ENCODE results near the gene CNTD1.

DNA sequence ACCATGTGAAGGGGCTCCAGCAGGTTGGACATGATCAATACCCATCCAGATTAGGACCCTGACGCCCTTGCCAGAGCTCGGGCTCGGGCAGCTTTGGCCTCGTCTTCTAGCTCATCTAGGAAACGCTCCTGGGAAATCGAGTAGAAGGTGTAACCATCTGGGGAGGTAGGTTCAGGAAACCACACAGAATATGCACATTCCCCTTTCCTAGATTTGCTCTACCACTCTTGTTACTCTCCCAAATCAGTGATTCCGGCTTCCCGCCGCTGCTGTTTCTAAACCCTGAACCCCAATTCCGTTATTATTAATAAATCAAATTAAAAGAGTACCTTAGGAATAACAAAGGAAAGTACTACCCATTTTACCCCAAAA, 664 bp upstream of the CNTD1 start:
- TF ChIP-seq, protein P1, sequence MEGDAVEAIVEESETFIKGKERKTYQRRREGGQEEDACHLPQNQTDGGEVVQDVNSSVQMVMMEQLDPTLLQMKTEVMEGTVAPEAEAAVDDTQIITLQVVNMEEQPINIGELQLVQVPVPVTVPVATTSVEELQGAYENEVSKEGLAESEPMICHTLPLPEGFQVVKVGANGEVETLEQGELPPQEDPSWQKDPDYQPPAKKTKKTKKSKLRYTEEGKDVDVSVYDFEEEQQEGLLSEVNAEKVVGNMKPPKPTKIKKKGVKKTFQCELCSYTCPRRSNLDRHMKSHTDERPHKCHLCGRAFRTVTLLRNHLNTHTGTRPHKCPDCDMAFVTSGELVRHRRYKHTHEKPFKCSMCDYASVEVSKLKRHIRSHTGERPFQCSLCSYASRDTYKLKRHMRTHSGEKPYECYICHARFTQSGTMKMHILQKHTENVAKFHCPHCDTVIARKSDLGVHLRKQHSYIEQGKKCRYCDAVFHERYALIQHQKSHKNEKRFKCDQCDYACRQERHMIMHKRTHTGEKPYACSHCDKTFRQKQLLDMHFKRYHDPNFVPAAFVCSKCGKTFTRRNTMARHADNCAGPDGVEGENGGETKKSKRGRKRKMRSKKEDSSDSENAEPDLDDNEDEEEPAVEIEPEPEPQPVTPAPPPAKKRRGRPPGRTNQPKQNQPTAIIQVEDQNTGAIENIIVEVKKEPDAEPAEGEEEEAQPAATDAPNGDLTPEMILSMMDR (IDR thresholded peaks at IDR 0.05) = no peak
- no peak for TF ChIP-seq POLR2A (IDR thresholded peaks at IDR 0.05)
